ENCODE data around the gene TCF7L2. TPM values are rescaled to one million over a fixed set of nuclear protein-coding genes. Genes with fewer than 3 reads are reported as not detected.

The TCF7L2 gene
- total RNA-seq, 4 donors from 2014 or later = 25.1 to 38.9 (median 26.9) TPM

- no peaks in the 10 kb centered on the region for H3K27me3 ChIP-seq
- DNase-seq (ENCODE audit: low spot score in 2 of 2) = no peak
- peaks cover 0 to 32% (median 0%) of the 10 kb centered on the region in 4 donors for H3K4me1 ChIP-seq
- H3K9me3 ChIP-seq = no peaks in the 10 kb centered on the region
- 92 to 95% methylated on average over 4 of the region's 4 CpGs for WGBS, 2 donors
- H3K36me3 ChIP-seq = no peaks in the 10 kb centered on the region
- H3K4me3 ChIP-seq = no peak overlapping the region
- TF ChIP-seq, protein P1, sequence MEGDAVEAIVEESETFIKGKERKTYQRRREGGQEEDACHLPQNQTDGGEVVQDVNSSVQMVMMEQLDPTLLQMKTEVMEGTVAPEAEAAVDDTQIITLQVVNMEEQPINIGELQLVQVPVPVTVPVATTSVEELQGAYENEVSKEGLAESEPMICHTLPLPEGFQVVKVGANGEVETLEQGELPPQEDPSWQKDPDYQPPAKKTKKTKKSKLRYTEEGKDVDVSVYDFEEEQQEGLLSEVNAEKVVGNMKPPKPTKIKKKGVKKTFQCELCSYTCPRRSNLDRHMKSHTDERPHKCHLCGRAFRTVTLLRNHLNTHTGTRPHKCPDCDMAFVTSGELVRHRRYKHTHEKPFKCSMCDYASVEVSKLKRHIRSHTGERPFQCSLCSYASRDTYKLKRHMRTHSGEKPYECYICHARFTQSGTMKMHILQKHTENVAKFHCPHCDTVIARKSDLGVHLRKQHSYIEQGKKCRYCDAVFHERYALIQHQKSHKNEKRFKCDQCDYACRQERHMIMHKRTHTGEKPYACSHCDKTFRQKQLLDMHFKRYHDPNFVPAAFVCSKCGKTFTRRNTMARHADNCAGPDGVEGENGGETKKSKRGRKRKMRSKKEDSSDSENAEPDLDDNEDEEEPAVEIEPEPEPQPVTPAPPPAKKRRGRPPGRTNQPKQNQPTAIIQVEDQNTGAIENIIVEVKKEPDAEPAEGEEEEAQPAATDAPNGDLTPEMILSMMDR (IDR thresholded peaks at IDR 0.05) = no peak
- no peak for TF ChIP-seq EP300 (IDR thresholded peaks at IDR 0.05)
- no peak for TF ChIP-seq POLR2A (IDR thresholded peaks at IDR 0.05)
- no peak overlapping the region for H3K27ac ChIP-seq
Measured at GRCh38 chr10:113078282-113078907, 128.3 kb downstream of the TCF7L2 start.

- no peak overlapping the region for H3K27ac ChIP-seq
- 83 to 88% methylated on average over 8 of the region's 8 CpGs for WGBS, 2 donors
- peaks cover 0 to 16% (median 0%) of the 10 kb centered on the region in 4 donors for H3K4me1 ChIP-seq
Measured at GRCh38 chr10:113080061-113080924, 130.2 kb downstream of the TCF7L2 start.

DNA sequence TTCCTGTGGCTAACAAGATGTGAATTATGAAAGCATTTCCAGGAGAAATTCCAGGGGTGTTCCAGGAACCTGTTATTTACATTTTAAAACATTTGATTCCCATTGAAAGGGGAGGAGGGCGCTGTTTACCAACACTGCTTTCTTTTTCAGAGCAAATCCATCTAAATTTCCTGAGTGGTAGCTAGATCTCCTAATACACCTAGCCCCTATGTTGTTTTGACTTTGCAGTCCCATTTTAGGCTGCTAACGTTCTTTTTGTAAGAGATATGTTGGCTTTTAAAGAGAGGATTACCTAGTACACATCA is 130.8 kb downstream of the TCF7L2 start:
- H3K4me3 ChIP-seq = no peak overlapping the region
- H3K36me3 ChIP-seq = no peaks in the 10 kb centered on the region
- WGBS, 2 donors = 75 to 82% methylated on average over 2 of the region's 2 CpGs
- no peak for DNase-seq (ENCODE audit: low spot score in 2 of 2)
- H3K9me3 ChIP-seq = no peaks in the 10 kb centered on the region
- TF ChIP-seq, protein P1 (IDR thresholded peaks at IDR 0.05) = no peak
- TF ChIP-seq EP300 (IDR thresholded peaks at IDR 0.05) = no peak
- H3K27me3 ChIP-seq = no peaks in the 10 kb centered on the region
- peaks cover 0 to 19% (median 0%) of the 10 kb centered on the region in 4 donors for H3K4me1 ChIP-seq
- no peak overlapping the region for H3K27ac ChIP-seq

More at GRCh38 chr10:113080061-113080924, 130.2 kb downstream of the TCF7L2 start:
- TF ChIP-seq POLR2A (IDR thresholded peaks at IDR 0.05) = no peak
- TF ChIP-seq EP300 (IDR thresholded peaks at IDR 0.05) = no peak
- TF ChIP-seq, protein P1 (IDR thresholded peaks at IDR 0.05) = no peak
- Histone ChIP-seq H3K36me3 (no peaks in the 10 kb centered on the region), H3K27me3 (no peaks in the 10 kb centered on the region), H3K9me3 (no peaks in the 10 kb centered on the region), H3K4me3 (no peak overlapping the region)
- no peak for DNase-seq (ENCODE audit: low spot score in 2 of 2)

- 87 to 91% methylated on average over 4 of the region's 4 CpGs for WGBS, 2 donors
- H3K27ac ChIP-seq = no peak overlapping the region
Measured at GRCh38 chr10:113084031-113084430, 134.0 kb downstream of the TCF7L2 start.

More at GRCh38 chr10:113084031-113084430, 134.0 kb downstream of the TCF7L2 start:
- H3K4me1 ChIP-seq = peaks cover 0 to 39% (median 9%) of the 10 kb centered on the region in 4 donors
- H3K9me3 ChIP-seq = no peaks in the 10 kb centered on the region
- no peaks in the 10 kb centered on the region for H3K27me3 ChIP-seq
- no peak for DNase-seq (ENCODE audit: low spot score in 2 of 2)
- H3K4me3 ChIP-seq = no peak overlapping the region
- TF ChIP-seq POLR2A (IDR thresholded peaks at IDR 0.05) = no peak
- no peak for TF ChIP-seq EP300 (IDR thresholded peaks at IDR 0.05)
- TF ChIP-seq, protein P1 (IDR thresholded peaks at IDR 0.05) = no peak
- peaks cover 0 to under 1% (median 0%) of the 10 kb centered on the region in 3 donors for H3K36me3 ChIP-seq

Data from tibial nerve (tissue), 4 donors.